GM19023 (cell line): ENCODE results near the gene REPS2.

Experiments used
- ATAC-seq: cut with Tn5 transposase; IDR thresholded peaks from one replicate; pipeline ENCODE4 v1.9.1; 2021; ENCODE audit warnings: mild to moderate bottlenecking, moderate library complexity; ENCODE audit not compliant: unreplicated experiment

The REPS2 gene

DNA sequence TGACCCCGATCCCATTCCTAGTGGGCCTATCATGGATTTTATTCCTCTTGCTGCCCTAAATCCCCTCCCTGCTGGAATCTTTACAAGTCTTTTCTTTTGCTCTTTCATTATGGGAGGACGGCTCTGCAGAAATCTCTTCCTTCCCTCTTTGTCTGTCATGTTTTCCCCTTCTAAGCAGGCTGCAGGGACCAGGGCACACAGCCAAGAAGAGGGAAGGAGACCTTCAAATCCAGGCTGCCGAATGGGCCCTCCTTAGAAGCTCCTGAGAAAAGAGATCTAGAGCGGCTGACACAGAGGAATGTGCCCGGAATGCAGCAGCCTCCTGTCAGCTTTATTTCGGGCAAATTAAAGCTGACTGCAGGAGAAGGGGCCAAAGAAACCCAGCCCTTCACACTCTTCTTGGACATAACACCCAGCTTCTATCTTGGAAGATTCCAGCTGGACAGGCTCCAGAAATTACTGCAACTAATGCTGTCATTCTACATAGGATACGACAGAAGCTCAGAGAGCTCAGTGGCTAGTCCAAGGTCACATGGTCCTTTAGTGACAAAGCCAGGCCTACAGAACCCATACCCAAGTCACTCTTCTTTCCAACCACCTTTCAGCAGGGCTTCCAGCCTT, 240.8 kb downstream of the REPS2 start:
- ATAC-seq: no peak

DNA sequence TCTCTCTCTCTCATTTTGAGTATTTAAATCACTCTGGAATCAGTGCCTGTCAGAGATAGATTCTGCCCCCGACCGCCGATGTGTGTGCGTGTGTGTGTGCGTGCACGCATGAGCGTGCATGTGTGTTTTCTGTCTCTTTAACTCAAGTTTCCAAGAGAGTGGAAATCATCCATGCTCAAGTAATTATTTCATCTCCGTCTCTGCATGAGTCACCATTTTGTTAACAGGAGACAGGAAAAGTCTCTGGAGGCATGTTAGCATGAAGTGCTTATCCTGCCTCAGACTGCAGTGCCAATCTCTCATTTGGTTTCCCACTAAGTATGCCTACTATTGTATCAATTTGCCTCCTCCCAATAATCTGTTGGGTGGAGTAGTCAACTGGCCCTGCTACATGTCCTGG, 245.6 kb downstream of the REPS2 start:
- ATAC-seq: no peak
